ENCODE results near the gene RAB7B.

The RAB7B gene

GRCh38 chr1:205944525-205944924, 58.7 kb downstream of the RAB7B start:
- in situ Hi-C loops (cut with HindIII; ENCODE audit: low pct_ligation_motif_present, low sequenced_read_pairs): no loop called here
- TF ChIP-seq CTCF (IDR thresholded peaks at IDR 0.05; ENCODE audit: low read depth, low read length, missing control alignments): no peak
- no peak for DNase-seq
- Histone ChIP-seq H3K27ac (no peak overlapping the region), H3K27me3 (replicated peaks) (peaks cover 23% of the 10 kb centered on the region), H3K4me3 (ENCODE audit: low read depth, low read length) (no peak overlapping the region), H3K36me3 (replicated peaks) (no peaks in the 10 kb centered on the region)

DNA sequence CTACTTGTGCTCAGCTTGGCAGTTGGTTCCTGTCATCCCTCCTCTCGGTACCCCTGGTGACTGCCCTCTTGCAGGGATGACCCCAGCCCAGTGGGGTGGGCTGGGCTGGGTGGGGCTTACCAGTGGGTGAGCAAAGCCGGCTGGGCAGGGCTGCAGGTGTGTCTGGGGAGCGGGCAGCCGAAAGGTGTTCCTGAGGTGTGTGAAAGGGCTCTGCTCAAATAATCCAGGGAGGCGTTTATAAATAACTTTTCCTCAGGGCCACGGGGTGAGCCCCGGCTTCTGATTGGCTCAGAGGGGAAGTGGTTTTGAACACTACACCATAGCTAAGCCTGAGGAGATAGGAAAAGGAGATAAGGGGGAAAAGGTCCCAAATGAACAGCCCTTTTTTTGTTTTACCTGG, 60.0 kb downstream of the RAB7B start, which contains the start of gene SLC26A9:
Gene SLC26A9 (minus strand): TSS at position 212 of the 400 bp plus-strand sequence. CDS start 7,636 bp downstream, outside the sequence.
- Histone ChIP-seq H3K36me3 (replicated peaks) (no peaks in the 10 kb centered on the region), H3K4me3 (ENCODE audit: low read depth, low read length) (no peak within 1 kb of the TSS), H3K27me3 (replicated peaks) (peaks cover 23% of the 10 kb centered on the region), H3K27ac (no peak within 1 kb of the TSS)
- DNase-seq: no peak
- no peak for TF ChIP-seq CTCF (IDR thresholded peaks at IDR 0.05; ENCODE audit: low read depth, low read length, missing control alignments)
- in situ Hi-C loops (cut with HindIII; ENCODE audit: low pct_ligation_motif_present, low sequenced_read_pairs): no loop called here

DNA sequence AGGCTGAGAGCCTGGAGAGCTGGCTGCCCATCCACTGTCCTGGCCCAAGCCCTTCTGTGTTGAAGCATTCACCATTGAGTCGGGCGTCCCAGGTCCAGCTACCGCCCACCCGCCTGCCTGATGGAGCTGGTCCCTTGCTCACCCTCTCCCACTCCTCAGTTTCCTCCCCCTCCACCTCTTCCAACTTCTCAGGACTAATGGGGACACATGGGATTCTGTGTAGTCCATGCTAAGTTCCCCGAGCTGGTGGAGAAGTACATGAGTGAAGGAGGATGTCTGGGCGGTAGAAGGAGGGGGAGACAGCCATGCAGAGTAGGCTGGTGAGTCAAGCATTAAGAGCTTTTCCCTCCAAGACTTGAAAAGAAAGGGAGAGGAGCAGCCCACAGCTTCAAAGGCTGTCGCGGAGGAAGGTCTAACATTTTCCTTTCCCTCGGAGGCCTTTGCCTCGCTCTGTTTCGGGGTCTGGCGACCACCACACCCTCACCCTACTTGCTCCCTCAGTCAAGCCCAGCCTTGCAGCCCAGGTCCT, 60.5 kb downstream of the RAB7B start:
- no peak overlapping the region for H3K4me3 ChIP-seq (ENCODE audit: low read depth, low read length)
- no peak overlapping the region for H3K27ac ChIP-seq
- in situ Hi-C loops (cut with HindIII; ENCODE audit: low pct_ligation_motif_present, low sequenced_read_pairs): no loop called here
- no peaks in the 10 kb centered on the region for H3K36me3 ChIP-seq (replicated peaks)
- TF ChIP-seq CTCF (IDR thresholded peaks at IDR 0.05; ENCODE audit: low read depth, low read length, missing control alignments): no peak
- no peak for DNase-seq
- H3K27me3 ChIP-seq (replicated peaks): peaks cover 23% of the 10 kb centered on the region

DNA sequence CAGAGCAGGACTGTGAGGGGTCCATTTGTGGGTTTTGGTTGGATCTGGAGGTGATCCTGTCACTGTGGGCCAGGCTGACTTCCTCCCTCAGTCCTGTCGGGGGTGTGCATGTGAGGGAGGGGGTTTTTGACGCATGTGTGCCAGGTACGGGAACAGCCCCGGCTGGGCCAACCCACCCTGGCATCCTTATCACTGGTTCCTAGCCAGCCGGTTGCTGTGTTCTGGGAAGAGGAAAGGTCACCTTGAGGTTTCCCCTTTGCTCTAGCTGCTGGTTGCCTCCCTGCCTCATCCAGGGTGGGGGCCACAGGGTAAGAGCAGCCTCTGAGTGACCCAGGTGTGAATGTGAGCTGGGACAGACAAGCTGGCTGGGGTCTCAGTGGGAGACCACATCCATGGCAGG, 62.5 kb downstream of the RAB7B start:
- TF ChIP-seq CTCF (IDR thresholded peaks at IDR 0.05; ENCODE audit: low read depth, low read length, missing control alignments): no peak
- peaks cover 21% of the 10 kb centered on the region for H3K27me3 ChIP-seq (replicated peaks)
- in situ Hi-C loops (cut with HindIII; ENCODE audit: low pct_ligation_motif_present, low sequenced_read_pairs): no loop called here
- no peak overlapping the region for H3K4me3 ChIP-seq (ENCODE audit: low read depth, low read length)
- DNase-seq: no peak
- H3K36me3 ChIP-seq (replicated peaks): no peaks in the 10 kb centered on the region
- H3K27ac ChIP-seq: no peak overlapping the region

DNA sequence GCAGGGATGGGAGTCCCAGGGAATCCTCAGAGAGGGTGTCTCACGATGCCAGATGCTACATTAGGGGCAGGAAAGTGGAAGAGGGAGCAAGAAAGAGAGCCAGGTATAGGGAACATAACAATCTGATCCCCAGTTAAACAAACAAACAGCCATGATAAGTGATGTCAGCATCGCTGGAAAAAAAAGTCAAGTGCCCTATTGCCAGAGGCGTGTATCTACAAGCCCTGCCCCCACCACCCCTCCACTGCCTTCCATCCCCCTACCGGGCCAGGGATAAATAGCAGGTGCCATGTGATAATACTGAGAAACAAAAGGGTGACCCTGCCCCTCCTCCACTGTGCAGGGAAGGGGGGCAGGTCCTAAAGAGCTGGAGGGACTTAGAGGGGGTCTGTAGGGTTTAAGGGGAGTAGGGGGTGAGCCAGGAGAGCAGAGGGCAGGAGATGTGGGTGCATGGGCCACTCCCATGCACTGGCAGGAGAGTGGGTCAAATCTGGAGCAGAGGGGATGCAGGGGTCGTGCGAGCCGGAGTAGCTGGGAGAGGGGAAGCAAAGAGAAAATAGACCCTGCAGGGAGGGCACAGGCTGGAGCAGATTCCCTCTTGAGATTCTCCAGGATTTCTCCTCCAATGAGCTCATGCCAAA, 63.4 kb downstream of the RAB7B start:
- TF ChIP-seq CTCF (IDR thresholded peaks at IDR 0.05; ENCODE audit: low read depth, low read length, missing control alignments): peak; percentile 32
- Histone ChIP-seq H3K27ac (no peak overlapping the region), H3K27me3 (replicated peaks) (peaks cover 16% of the 10 kb centered on the region), H3K36me3 (replicated peaks) (no peaks in the 10 kb centered on the region), H3K4me3 (ENCODE audit: low read depth, low read length) (no peak overlapping the region)
- in situ Hi-C loops (cut with HindIII; ENCODE audit: low pct_ligation_motif_present, low sequenced_read_pairs): no loop called here
- no peak for DNase-seq

DNA sequence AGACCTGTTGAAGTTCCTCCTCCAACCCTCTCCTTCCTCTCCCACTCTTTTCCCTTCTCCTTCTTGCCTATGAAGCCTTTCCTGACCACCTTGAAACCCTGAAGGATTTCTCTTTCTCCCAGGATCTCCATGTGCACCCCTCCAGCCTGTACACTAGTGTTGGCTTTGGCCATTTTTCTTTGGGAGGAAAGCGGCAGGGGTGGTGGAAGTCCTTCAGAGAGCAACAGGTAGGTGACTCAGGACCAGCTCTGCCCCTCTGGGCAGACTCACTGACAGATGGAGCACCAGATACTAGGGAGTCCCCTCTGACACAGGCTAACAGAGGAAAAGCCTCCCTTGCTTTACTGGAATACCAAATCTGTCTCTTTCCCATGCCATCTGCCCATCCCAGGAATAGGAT, 64.5 kb downstream of the RAB7B start:
- in situ Hi-C loops (cut with HindIII; ENCODE audit: low pct_ligation_motif_present, low sequenced_read_pairs): no loop called here
- DNase-seq: no peak
- Histone ChIP-seq H3K4me3 (ENCODE audit: low read depth, low read length) (no peak overlapping the region), H3K36me3 (replicated peaks) (no peaks in the 10 kb centered on the region), H3K27me3 (replicated peaks) (peaks cover 12% of the 10 kb centered on the region), H3K27ac (no peak overlapping the region)
- TF ChIP-seq CTCF (IDR thresholded peaks at IDR 0.05; ENCODE audit: low read depth, low read length, missing control alignments): no peak
